Measurements from ENCODE around the gene MIX23.
A peak's percentile ranks its signal among the peaks of the same experiment; 100 is the strongest.

Gene MIX23

DNA sequence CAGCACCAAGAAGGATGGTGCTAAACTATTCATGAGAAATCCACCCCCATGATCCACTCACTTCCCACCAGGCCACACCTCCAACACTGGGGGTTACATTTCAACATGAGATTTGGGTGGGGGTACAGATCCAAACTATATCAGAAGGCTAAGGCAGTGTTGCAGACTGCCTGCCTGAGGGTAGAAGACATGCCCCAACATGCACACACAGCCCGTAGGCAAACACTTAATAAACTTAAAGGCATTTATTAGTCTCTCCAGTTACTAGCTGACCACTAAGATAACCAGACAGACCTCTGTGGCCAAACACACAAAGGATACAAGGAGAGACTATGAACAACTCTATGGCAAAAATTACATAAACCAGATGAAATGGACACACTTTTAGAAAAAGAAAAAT lies 11.1 kb upstream of the MIX23 start:
- no peaks in the 10 kb centered on the region for H3K27me3 ChIP-seq
- no peak for TF ChIP-seq Cebpa-rat (IDR thresholded peaks at IDR 0.05)
- H3K27ac ChIP-seq: no peak overlapping the region
- no peak overlapping the region for H3K9ac ChIP-seq
- peaks cover 20% of the 10 kb centered on the region for H3K4me1 ChIP-seq
- peaks cover 6% of the 10 kb centered on the region; the same call in 1 of the 2 replicates for H4K20me1 ChIP-seq
- H3K4me3 ChIP-seq: no peak overlapping the region
- no peaks in the 10 kb centered on the region for H3K9me3 ChIP-seq
- H3K36me3 ChIP-seq: peaks cover 14% of the 10 kb centered on the region; the same call in 1 of the 2 replicates
- H3K4me2 ChIP-seq: no peak overlapping the region

DNA sequence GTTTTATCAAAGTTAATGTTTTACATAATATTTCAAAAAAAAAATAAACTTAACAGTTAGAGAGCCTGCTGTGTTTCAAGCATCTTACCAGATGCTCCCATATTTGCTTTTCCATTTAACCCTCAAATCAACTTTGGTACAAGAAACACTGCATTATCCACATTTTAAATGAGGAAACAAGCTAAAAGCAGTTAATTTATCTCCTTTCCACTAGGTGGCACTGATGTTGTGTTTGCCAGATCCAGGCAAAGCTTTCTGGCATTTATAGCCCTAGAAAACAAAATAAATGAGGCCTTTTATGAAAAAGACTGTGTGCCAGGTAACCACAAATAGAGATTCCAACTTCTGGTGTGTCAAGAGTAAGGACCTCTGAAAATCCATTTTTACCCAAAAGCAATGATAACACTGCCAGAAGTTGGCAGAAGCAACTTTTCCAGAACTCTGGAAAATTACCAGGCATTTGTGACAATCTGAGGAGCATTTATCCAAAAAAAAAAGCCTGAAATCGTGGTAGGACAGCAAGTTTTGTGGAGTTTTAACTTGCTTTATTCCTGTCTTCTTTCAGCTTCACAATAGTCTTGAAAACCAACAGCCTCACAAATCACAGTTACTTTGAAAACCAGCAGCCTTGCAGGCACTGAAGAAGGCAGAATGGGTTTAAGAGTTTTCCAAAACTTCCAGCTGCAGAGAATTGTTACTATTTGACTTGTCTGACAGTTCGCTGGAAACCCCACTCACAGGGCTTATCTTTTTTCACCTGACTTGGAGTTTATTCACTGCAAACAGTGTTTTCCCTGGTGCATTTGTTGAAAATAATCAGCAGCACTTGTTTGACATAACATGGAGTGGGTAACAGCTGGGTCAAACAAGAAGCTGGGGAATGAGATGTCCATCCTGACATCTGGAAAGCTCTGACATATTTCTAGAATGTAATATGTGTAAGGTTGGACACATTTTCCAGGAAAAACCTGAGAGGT lies 10.1 kb upstream of the MIX23 start:
- no peaks in the 10 kb centered on the region for H3K27me3 ChIP-seq
- no peak for TF ChIP-seq Cebpa-rat (IDR thresholded peaks at IDR 0.05)
- peaks cover 23% of the 10 kb centered on the region for H3K4me1 ChIP-seq
- H3K4me3 ChIP-seq: no peak overlapping the region
- no peak overlapping the region for H3K9ac ChIP-seq
- peaks cover 6% of the 10 kb centered on the region; the same call in 1 of the 2 replicates for H4K20me1 ChIP-seq
- H3K4me2 ChIP-seq: no peak overlapping the region
- H3K36me3 ChIP-seq: peaks cover 10% of the 10 kb centered on the region; the same call in 1 of the 2 replicates
- no peak overlapping the region for H3K27ac ChIP-seq
- no peaks in the 10 kb centered on the region for H3K9me3 ChIP-seq

DNA sequence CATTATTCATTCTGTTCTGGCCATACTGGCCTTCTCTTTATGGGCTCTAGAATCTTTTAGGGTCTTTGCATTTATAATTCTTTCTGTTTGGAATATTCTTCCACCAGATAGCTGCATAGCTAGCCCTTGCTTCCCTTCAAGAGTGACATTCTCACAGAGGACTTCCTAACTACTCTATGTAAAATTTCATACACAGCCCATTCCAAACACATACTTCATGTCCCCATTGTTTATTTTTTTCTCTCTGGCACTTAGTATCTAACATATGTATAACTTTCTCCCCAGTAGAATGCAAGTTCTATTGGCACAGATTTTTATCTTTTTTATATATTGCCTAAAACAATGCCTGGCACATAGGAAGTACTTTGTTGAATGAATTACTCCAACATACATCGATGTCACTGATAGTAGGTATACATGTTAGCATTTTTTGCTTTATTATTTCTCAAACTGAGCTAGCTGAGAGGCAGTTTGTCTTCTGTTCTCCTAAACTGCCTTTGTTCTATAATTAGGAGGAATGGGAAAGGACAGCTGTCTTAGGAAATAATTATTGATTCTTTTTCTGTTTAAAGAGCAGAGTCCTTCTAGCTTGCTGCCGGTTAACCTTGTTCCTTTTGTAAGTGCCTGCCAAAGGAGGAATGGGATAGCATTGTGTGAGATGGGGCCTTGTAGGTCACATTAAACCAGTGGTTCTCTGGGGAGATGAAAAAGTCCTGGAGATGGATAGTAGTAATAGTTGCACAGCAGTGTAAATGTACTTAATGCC lies 8.8 kb upstream of the MIX23 start:
- no peak overlapping the region for H3K9ac ChIP-seq
- no peak for TF ChIP-seq Cebpa-rat (IDR thresholded peaks at IDR 0.05)
- peaks cover 15% of the 10 kb centered on the region; the same call in 1 of the 2 replicates for H3K36me3 ChIP-seq
- no peak overlapping the region for H3K4me3 ChIP-seq
- H3K27ac ChIP-seq: no peak overlapping the region
- H3K27me3 ChIP-seq: no peaks in the 10 kb centered on the region
- H4K20me1 ChIP-seq: peaks cover 6% of the 10 kb centered on the region; the same call in 1 of the 2 replicates
- no peaks in the 10 kb centered on the region for H3K9me3 ChIP-seq
- H3K4me1 ChIP-seq: peaks cover 35% of the 10 kb centered on the region
- no peak overlapping the region for H3K4me2 ChIP-seq

DNA sequence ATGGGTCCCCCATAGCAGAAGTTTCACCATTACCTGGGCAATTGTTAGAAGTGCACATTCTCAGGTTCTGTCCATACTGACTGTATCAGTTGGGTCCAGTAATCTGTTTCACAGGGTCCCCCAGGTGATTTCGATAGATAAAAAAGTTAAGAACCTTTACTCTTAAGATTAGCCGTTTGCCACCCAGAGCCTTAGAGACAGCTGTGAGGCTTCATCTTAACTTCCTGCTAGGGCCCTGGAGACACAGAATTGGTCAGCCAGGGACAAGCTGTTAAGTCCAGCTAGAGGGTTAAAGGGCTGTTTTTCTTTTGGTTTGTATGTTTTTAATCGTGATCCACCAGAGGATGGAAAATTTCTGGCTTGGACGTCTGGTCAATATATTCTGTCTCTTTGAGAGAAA lies 7.6 kb upstream of the MIX23 start:
- no peak overlapping the region for H3K4me3 ChIP-seq
- no peaks in the 10 kb centered on the region for H3K9me3 ChIP-seq
- peaks cover 6% of the 10 kb centered on the region; the same call in 1 of the 2 replicates for H4K20me1 ChIP-seq
- TF ChIP-seq Cebpa-rat (IDR thresholded peaks at IDR 0.05): no peak
- H3K9ac ChIP-seq: 0 out of 2 replicates have a peak overlapping the region, but pooled peaks have one; percentile 28
- peak overlapping the region; percentile 35; the same call in 1 of the 2 replicates for H3K4me2 ChIP-seq
- H3K27ac ChIP-seq: peak overlapping the region; percentile 14; the same call in 1 of the 2 replicates
- H3K4me1 ChIP-seq: peaks cover 47% of the 10 kb centered on the region
- H3K27me3 ChIP-seq: no peaks in the 10 kb centered on the region
- peaks cover 19% of the 10 kb centered on the region; the same call in 1 of the 2 replicates for H3K36me3 ChIP-seq

DNA sequence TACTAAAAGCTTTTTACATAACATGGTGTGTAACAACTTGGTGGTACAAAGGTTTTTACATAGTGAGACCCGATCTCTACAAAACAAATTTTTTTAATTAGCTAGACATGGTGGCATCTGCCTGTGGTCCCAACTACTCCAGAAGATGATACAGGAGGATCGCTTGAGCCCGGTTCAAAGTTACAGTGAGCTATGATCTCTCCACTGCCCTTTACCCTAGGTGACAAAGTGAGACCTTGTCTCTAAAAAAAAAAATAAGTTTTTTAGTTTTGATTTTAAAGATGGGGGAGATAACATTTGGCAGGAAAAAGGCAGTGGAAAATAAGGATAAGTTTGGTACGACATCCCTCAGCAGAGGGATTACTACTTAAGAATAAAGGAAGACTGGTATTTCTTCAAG lies 6.9 kb upstream of the MIX23 start:
- Histone ChIP-seq H3K9me3 (no peaks in the 10 kb centered on the region), H3K4me3 (no peak overlapping the region), H3K9ac (no peak overlapping the region), H3K4me1 (peaks cover 55% of the 10 kb centered on the region), H3K4me2 (peak overlapping the region; percentile 35; the same call in 1 of the 2 replicates), H3K36me3 (peaks cover 19% of the 10 kb centered on the region; the same call in 1 of the 2 replicates), H3K27me3 (no peaks in the 10 kb centered on the region), H3K27ac (no peak overlapping the region), H4K20me1 (peaks cover 6% of the 10 kb centered on the region; the same call in 1 of the 2 replicates)
- no peak for TF ChIP-seq Cebpa-rat (IDR thresholded peaks at IDR 0.05)

DNA sequence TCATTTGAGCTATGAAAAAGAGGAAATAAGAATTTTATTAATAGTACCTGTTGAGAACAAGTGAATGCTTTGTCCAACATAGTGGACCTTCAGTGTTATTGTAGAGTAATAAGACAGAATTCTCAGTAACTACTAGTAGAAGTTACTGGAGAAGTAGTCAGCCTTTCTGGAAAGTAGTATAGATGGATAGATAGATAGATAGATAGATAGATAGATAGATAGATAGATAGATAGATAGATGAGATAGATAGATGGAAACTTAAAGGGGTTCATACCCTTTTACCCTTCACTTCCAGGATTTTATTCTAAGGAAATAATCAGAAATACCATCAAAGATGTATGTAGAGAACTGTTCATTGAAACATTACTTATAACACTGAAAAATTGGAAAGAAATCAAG lies 6.2 kb upstream of the MIX23 start:
- H3K27me3 ChIP-seq: no peaks in the 10 kb centered on the region
- H3K4me2 ChIP-seq: no peak overlapping the region
- no peak overlapping the region for H3K27ac ChIP-seq
- no peak overlapping the region for H3K9ac ChIP-seq
- no peak for TF ChIP-seq Cebpa-rat (IDR thresholded peaks at IDR 0.05)
- H3K36me3 ChIP-seq: peaks cover 18% of the 10 kb centered on the region; the same call in 1 of the 2 replicates
- peaks cover 6% of the 10 kb centered on the region; the same call in 1 of the 2 replicates for H4K20me1 ChIP-seq
- H3K9me3 ChIP-seq: no peaks in the 10 kb centered on the region
- no peak overlapping the region for H3K4me3 ChIP-seq
- peaks cover 53% of the 10 kb centered on the region for H3K4me1 ChIP-seq

DNA sequence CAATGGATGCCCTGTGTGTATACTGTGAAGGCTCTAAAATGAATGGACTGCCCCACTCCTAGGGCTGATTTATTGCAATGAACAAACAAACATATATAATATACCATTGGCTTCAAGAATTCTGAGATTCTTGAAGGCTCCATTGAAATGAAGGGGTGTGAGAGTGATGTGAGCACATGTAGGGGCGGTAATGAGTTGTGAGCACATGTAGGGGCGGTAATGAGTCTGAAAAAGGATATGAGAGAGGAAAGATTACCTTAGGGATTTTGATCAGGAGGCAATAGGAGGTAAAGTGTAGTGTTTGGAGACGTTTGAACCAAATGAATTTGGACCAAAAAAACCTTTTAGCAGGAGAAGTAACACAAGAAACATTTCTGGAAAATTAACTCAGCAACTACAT lies 4.7 kb upstream of the MIX23 start:
- Histone ChIP-seq H3K36me3 (peaks cover 9% of the 10 kb centered on the region; the same call in 1 of the 2 replicates), H3K9me3 (no peaks in the 10 kb centered on the region), H3K4me1 (peaks cover 56% of the 10 kb centered on the region), H3K27ac (no peak overlapping the region), H3K9ac (no peak overlapping the region), H4K20me1 (peaks cover 6% of the 10 kb centered on the region; the same call in 1 of the 2 replicates), H3K27me3 (no peaks in the 10 kb centered on the region), H3K4me3 (no peak overlapping the region), H3K4me2 (no peak overlapping the region; the same call in 1 of the 2 replicates)
- TF ChIP-seq Cebpa-rat (IDR thresholded peaks at IDR 0.05): no peak

DNA sequence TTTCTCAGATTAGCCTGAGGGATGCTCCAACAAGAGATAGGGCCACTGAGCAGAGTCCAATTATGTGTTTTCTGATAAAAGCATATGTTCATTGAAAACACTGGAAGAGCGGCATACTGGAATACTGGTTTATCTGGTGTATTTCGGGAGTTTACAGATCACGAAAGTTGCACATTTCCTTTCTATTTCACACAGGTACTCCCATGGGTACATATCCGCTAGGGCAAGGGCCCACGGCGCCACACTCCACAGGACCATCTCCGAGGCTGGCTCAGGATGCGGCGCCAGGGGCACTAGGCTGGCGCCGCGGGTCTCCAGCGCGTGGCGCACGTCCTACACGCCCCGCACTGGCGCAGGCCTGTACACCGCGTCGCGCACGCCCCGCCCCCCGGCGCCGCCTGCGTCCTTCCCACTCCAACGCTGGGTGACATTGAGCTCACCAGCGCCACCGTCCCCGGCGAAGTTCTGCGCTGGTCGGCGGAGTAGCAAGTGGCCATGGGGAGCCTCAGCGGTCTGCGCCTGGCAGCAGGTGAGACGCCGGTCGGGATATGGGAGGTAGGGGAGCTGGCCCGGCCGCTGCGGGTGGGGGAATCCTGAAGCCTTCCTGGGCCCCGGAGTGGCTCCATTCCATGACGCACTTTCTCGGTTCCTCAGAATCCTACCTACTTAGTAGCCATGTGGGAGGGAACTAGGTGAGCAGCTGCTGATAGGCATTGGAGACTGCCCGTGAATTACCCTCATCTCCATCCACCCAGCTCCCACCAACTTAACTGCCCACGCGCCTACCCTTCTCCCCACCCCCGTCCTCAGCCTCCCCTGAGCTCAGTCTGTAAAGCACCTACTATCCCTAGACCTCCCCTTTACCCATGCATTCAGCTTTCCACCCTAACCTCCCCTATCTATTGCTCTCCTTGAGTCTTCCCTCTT lies 1.0 kb upstream of the MIX23 start, which contains the start of gene FAM162A:
TSS of gene FAM162A (plus strand) at position 412 of the 927 bp plus-strand sequence. CDS start at position 496, 84 bp downstream.
- no peaks in the 10 kb centered on the region for H3K27me3 ChIP-seq
- TF ChIP-seq Cebpa-rat (IDR thresholded peaks at IDR 0.05): no peak
- H3K4me1 ChIP-seq: peaks cover 78% of the 10 kb centered on the region
- peak within 1 kb of the TSS; percentile 81 for H3K27ac ChIP-seq
- peak within 1 kb of the TSS; percentile 84 for H3K4me3 ChIP-seq
- H3K9me3 ChIP-seq: no peaks in the 10 kb centered on the region
- peaks cover 14% of the 10 kb centered on the region; the same call in 1 of the 2 replicates for H3K36me3 ChIP-seq
- peaks cover 11% of the 10 kb centered on the region; the same call in 1 of the 2 replicates for H4K20me1 ChIP-seq
- H3K9ac ChIP-seq: peak within 1 kb of the TSS; percentile 79
- H3K4me2 ChIP-seq: peak within 1 kb of the TSS; percentile 93
